Measurements from ENCODE around the gene HTATSF1. TPM values are rescaled to one million over a fixed set of nuclear protein-coding genes. Genes with fewer than 3 reads are reported as not detected.

HTATSF1 gene
- polyA plus RNA-seq, 1 donor (not counting 4 experiments of a cell fraction or from before 2014, with no cell fraction given), result 3.1 TPM

- FAIRE-seq, result no peak
- no peak overlapping the region for H3K4me3 ChIP-seq (ENCODE audit: control insufficient read depth in 2 of 3, extremely low read depth in 1 of 3, insufficient read depth in 2 of 3, low read depth in 1 of 3, low read length in 3 of 3)
- DNase-seq (ENCODE audit: low read depth, low spot score), result no peak
- no peaks in the 10 kb centered on the region for H3K79me2 ChIP-seq (ENCODE audit: control insufficient read depth, insufficient read depth, low read length)
- no peaks in the 10 kb centered on the region for H3K4me1 ChIP-seq (ENCODE audit: control insufficient read depth, extremely low read depth, insufficient read depth, low read length)
- no peak overlapping the region for H3K27ac ChIP-seq (ENCODE audit: control insufficient read depth, insufficient read depth, low read length)
- no peak overlapping the region for H2AFZ ChIP-seq (ENCODE audit: control insufficient read depth, low read length)
- no peak overlapping the region for H3K4me2 ChIP-seq (ENCODE audit: control insufficient read depth, extremely low read depth, insufficient read depth, low read depth, low read length)
- dilution Hi-C loops (cut with MboI; ENCODE audit: extremely low pct_ligation_motif_present, low sequenced_read_pairs), result no loop called here
- no peaks in the 10 kb centered on the region for H3K27me3 ChIP-seq (ENCODE audit: control insufficient read depth, extremely low read depth, insufficient read depth, low read length)
- H4K20me1 ChIP-seq (ENCODE audit: control insufficient read depth, extremely low read depth, insufficient read depth, low read length), result no peaks in the 10 kb centered on the region
- no peak overlapping the region for H3K9ac ChIP-seq (ENCODE audit: control insufficient read depth, extremely low read depth, insufficient read depth, low read length)
- H3K36me3 ChIP-seq (ENCODE audit: control insufficient read depth in 2 of 2, extremely low read depth in 1 of 2, insufficient read depth in 2 of 2, low read length in 2 of 2), result no peaks in the 10 kb centered on the region
- no peaks in the 10 kb centered on the region for H3K9me1 ChIP-seq (ENCODE audit: control insufficient read depth, extremely low read depth, insufficient read depth, low read length)
- H3K9me3 ChIP-seq (ENCODE audit: control insufficient read depth, low read depth, low read length), result no peaks in the 10 kb centered on the region
- no peak for TF ChIP-seq EZH2 (IDR thresholded peaks at IDR 0.05; ENCODE audit: low read length)
- no peak for TF ChIP-seq CTCF (optimal IDR thresholded peaks at IDR 0.05 in 1 of 3, IDR thresholded peaks at IDR 0.05 in 1 of 3, conservative IDR thresholded peaks at IDR 0.05 in 1 of 3; ENCODE audit: extremely low read depth in 1 of 3, insufficient read depth in 2 of 3, low read length in 3 of 3)
Observed at GRCh38 chrX:136450050-136450830, 47.2 kb upstream of the HTATSF1 start.

GRCh38 chrX:136452614-136453013, 44.8 kb upstream of the HTATSF1 start:
- Histone ChIP-seq H3K9me3 (ENCODE audit: control insufficient read depth, low read depth, low read length) (no peaks in the 10 kb centered on the region), H4K20me1 (ENCODE audit: control insufficient read depth, extremely low read depth, insufficient read depth, low read length) (no peaks in the 10 kb centered on the region), H3K9ac (ENCODE audit: control insufficient read depth, extremely low read depth, insufficient read depth, low read length) (no peak overlapping the region), H3K27me3 (ENCODE audit: control insufficient read depth, extremely low read depth, insufficient read depth, low read length) (no peaks in the 10 kb centered on the region), H3K4me1 (ENCODE audit: control insufficient read depth, extremely low read depth, insufficient read depth, low read length) (no peaks in the 10 kb centered on the region), H3K4me2 (ENCODE audit: control insufficient read depth, extremely low read depth, insufficient read depth, low read depth, low read length) (no peak overlapping the region), H3K27ac (ENCODE audit: control insufficient read depth, insufficient read depth, low read length) (no peak overlapping the region), H3K4me3 (ENCODE audit: control insufficient read depth in 2 of 3, extremely low read depth in 1 of 3, insufficient read depth in 2 of 3, low read depth in 1 of 3, low read length in 3 of 3) (no peak overlapping the region), H3K79me2 (ENCODE audit: control insufficient read depth, insufficient read depth, low read length) (no peaks in the 10 kb centered on the region), H2AFZ (ENCODE audit: control insufficient read depth, low read length) (no peak overlapping the region), H3K9me1 (ENCODE audit: control insufficient read depth, extremely low read depth, insufficient read depth, low read length) (no peaks in the 10 kb centered on the region), H3K36me3 (ENCODE audit: control insufficient read depth in 2 of 2, extremely low read depth in 1 of 2, insufficient read depth in 2 of 2, low read length in 2 of 2) (no peaks in the 10 kb centered on the region)
- dilution Hi-C loops (cut with MboI; ENCODE audit: extremely low pct_ligation_motif_present, low sequenced_read_pairs), result no loop called here
- DNase-seq (ENCODE audit: low read depth, low spot score) (no peak), FAIRE-seq (no peak)
- TF ChIP-seq EZH2 (IDR thresholded peaks at IDR 0.05; ENCODE audit: low read length), result no peak
- no peak for TF ChIP-seq CTCF (optimal IDR thresholded peaks at IDR 0.05 in 1 of 3, IDR thresholded peaks at IDR 0.05 in 1 of 3, conservative IDR thresholded peaks at IDR 0.05 in 1 of 3; ENCODE audit: extremely low read depth in 1 of 3, insufficient read depth in 2 of 3, low read length in 3 of 3)
